Mesenchymal stem cell (in vitro differentiated cells and primary cell): ENCODE data around the gene C1QTNF5.
A peak's percentile ranks its signal among the peaks of the same experiment; 100 is the strongest.

Experiments
- DNase-seq: peaks from one replicate; pipeline ENCODE4 v3.0.0-alpha.2; 2013
- H2AFZ ChIP-seq: one replicate; pipeline ENCODE4 v1.6.1; 2013; ENCODE audit warnings: low read depth, mild to moderate bottlenecking, control low read depth, inconsistent platforms, low read length, moderate library complexity
- H2AK5ac ChIP-seq: 2 replicates; pipeline ENCODE4 v1.6.1; 2013; ENCODE audit warnings: low read length, moderate library complexity, mild to moderate bottlenecking, inconsistent platforms; ENCODE audit not compliant: severe bottlenecking
- H2BK120ac ChIP-seq: one replicate; pipeline ENCODE4 v1.6.1; 2013; ENCODE audit warnings: low read depth, mild to moderate bottlenecking, inconsistent platforms, low read length, moderate library complexity
- H2BK12ac ChIP-seq, 2 experiments: one replicate each; pipeline ENCODE4 v1.6.1; 2013; ENCODE audit warnings: inconsistent platforms in 2 of 2, low read length in 2 of 2, mild to moderate bottlenecking in 2 of 2, moderate library complexity in 2 of 2, control low read depth in 1 of 2
- H2BK15ac ChIP-seq: one replicate; pipeline ENCODE4 v1.6.1; 2013; ENCODE audit warnings: mild to moderate bottlenecking, low read depth, inconsistent platforms; ENCODE audit not compliant: poor library complexity, severe bottlenecking
- H2BK5ac ChIP-seq: 2 replicates; pipeline ENCODE4 v1.6.1; 2013; ENCODE audit warnings: low read depth, mild to moderate bottlenecking, low read length, control low read depth, inconsistent platforms; ENCODE audit not compliant: poor library complexity, severe bottlenecking
- H3K14ac ChIP-seq, 2 experiments: one replicate each; pipeline ENCODE4 v1.6.1; 2013; ENCODE audit warnings: inconsistent platforms in 2 of 2, low read length in 2 of 2, control low read depth in 1 of 2, mild to moderate bottlenecking in 1 of 2, moderate library complexity in 1 of 2
- H3K18ac ChIP-seq, 2 experiments: one replicate each; pipeline ENCODE4 v1.6.1; 2013; ENCODE audit warnings: inconsistent platforms in 2 of 2, low read length in 2 of 2, control low read depth in 1 of 2, low read depth in 1 of 2, mild to moderate bottlenecking in 1 of 2
- H3K23ac ChIP-seq, 2 experiments: one replicate each; pipeline ENCODE4 v1.6.1; 2013; ENCODE audit warnings: inconsistent platforms in 2 of 2, low read length in 2 of 2, mild to moderate bottlenecking in 2 of 2, moderate library complexity in 2 of 2, control low read depth in 1 of 2
- H3K27ac ChIP-seq: 2 replicates; pipeline ENCODE4 v1.5.1; 2013; ENCODE audit warnings: mild to moderate bottlenecking, moderate library complexity, low read length, control low read depth, inconsistent platforms; ENCODE audit not compliant: poor library complexity, severe bottlenecking
- H3K27me3 ChIP-seq, 2 experiments: 2 replicates each; pipeline versions ENCODE4 v1.6.1 to v1.7.0; 2013; ENCODE audit warnings: low read length in 2 of 2, mild to moderate bottlenecking in 2 of 2, moderate library complexity in 2 of 2, control low read depth in 1 of 2, inconsistent platforms in 1 of 2; ENCODE audit not compliant: control insufficient read depth in 1 of 2, insufficient read depth in 1 of 2
- H3K36me3 ChIP-seq, 2 experiments: 2 replicates each; pipeline versions ENCODE4 v1.6.1 to v1.7.0; 2013; ENCODE audit warnings: low read length in 2 of 2, control low read depth in 1 of 2, inconsistent platforms in 1 of 2, low read depth in 1 of 2, mild to moderate bottlenecking in 1 of 2; ENCODE audit not compliant: insufficient read depth in 2 of 2, control insufficient read depth in 1 of 2
- H3K4ac ChIP-seq, 2 experiments: one replicate each; pipeline ENCODE4 v1.6.1; 2013; ENCODE audit warnings: inconsistent platforms in 2 of 2, low read length in 2 of 2, mild to moderate bottlenecking in 2 of 2, moderate library complexity in 2 of 2, control low read depth in 1 of 2, low read depth in 1 of 2
- H3K4me1 ChIP-seq: 2 replicates; pipeline ENCODE4 v1.6.1; 2013; ENCODE audit warnings: low read depth, low read length, control low read depth; ENCODE audit not compliant: control insufficient read depth, insufficient read depth
- H3K4me2 ChIP-seq: 2 replicates; pipeline ENCODE4 v1.6.1; 2013; ENCODE audit warnings: low read length, mild to moderate bottlenecking, inconsistent platforms; ENCODE audit not compliant: poor library complexity, severe bottlenecking
- H3K4me3 ChIP-seq, 2 experiments: 2 replicates each; pipeline versions ENCODE4 v1.5.1 to v1.7.0; 2013; ENCODE audit warnings: low read length in 2 of 2, mild to moderate bottlenecking in 2 of 2, control low read depth in 1 of 2, low read depth in 1 of 2; ENCODE audit not compliant: insufficient read depth in 1 of 2
- H3K79me1 ChIP-seq: replicated peaks from 2 replicates; pipeline ENCODE4 v1.6.1; 2013; ENCODE audit warnings: mild to moderate bottlenecking, control low read depth, low read length, inconsistent platforms; ENCODE audit not compliant: poor library complexity, severe bottlenecking
- H3K9ac ChIP-seq: 2 replicates; pipeline ENCODE4 v1.7.0; 2013; ENCODE audit warnings: mild to moderate bottlenecking, low read length, moderate library complexity
- H3K9me3 ChIP-seq: 2 replicates; pipeline ENCODE4 v1.7.0; 2013; ENCODE audit warnings: mild to moderate bottlenecking, low read length; ENCODE audit not compliant: control insufficient read depth
- H4K8ac ChIP-seq: one replicate; pipeline ENCODE4 v1.6.1; 2013; ENCODE audit warnings: inconsistent platforms, mild to moderate bottlenecking, low read length, moderate library complexity
- H4K91ac ChIP-seq: one replicate; pipeline ENCODE4 v1.6.1; 2013; ENCODE audit warnings: mild to moderate bottlenecking, low read length, inconsistent platforms
- WGBS: methylation state at CpG from one replicate; pipeline ENCODE4 v1.1.7; 2013; ENCODE audit warnings: mixed read lengths; 5-methylcytosine and 5-hydroxymethylcytosine counted together

Gene C1QTNF5

DNA sequence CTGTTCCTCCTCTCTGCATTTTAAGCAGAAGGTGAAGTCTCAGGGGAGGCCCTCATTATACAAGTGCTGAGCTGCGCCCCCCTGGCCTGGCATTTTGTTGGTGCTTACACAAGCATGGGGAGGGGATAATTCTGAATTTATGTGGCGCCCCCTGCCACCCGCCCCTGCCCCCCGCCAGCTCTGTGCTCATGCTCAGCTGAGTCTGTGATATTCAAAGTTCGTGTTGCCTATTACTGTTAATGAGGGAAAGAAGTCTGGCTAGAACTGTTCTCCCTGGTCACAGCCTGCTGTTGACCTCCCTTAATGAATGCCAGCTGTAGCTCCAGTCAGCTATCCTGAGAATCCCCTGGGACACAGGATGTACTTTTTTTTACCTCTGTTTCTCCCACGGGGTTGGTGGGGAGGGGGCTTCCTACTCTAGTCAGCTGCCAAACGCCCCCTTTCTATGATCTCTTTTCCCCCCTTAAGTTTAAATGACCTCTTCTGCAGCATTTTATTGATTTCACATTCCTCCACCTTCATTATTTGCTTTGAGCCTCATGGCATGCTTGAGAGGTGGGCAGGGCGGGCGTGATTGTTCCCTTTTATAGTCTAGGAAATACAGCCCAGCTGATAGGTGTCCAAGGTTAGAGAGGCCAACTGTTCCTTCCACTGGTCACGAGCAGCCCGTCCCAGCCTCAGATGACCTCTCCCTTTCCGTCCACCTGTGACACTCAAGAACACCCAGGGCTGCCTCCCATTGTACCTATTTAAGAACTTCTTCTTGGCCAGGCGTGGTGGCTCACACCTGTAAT lies 28.6 kb upstream of the C1QTNF5 start:
- Histone ChIP-seq H3K14ac (no peak overlapping the region), H3K23ac (no peak overlapping the region)

GRCh38 chr11:119368121-119369034 lies 27.7 kb upstream of the C1QTNF5 start:
- Histone ChIP-seq H3K18ac (peak overlapping the region in 1 of 2 experiments; percentile 76), H3K27ac (no peak overlapping the region), H3K4me2 (no peak overlapping the region), H2BK5ac (no peak overlapping the region), H2BK120ac (no peak overlapping the region), H3K14ac (no peak overlapping the region), H3K9me3 (no peaks in the 10 kb centered on the region), H2AK5ac (no peak overlapping the region), H3K79me1 (no peaks in the 10 kb centered on the region), H2BK15ac (peak overlapping the region; percentile 63), H3K4me3 (no peak overlapping the region), H4K91ac (peak overlapping the region; percentile 43), H3K23ac (peak overlapping the region in 1 of 2 experiments; percentile 32), H3K9ac (no peak overlapping the region), H3K4me1 (peaks cover 14% of the 10 kb centered on the region), H3K36me3 (no peaks in the 10 kb centered on the region), H2BK12ac (peak overlapping the region in 1 of 2 experiments; percentile 54), H3K27me3 (peaks cover 18 to 87% of the 10 kb centered on the region in 2 experiments), H2AFZ (no peak overlapping the region), H3K4ac (no peak overlapping the region), H4K8ac (peak overlapping the region; percentile 7)
- WGBS: 60% methylated on average over 16 of the region's 17 CpGs
- DNase-seq: peak; percentile 48

More for the DNA sequence above, 28.6 kb upstream of the C1QTNF5 start:
- Histone ChIP-seq H2BK15ac (no peak overlapping the region), H3K36me3 (no peaks in the 10 kb centered on the region), H3K9ac (no peak overlapping the region), H3K18ac (no peak overlapping the region), H3K4me2 (no peak overlapping the region), H2AFZ (no peak overlapping the region), H2BK12ac (no peak overlapping the region), H3K4me3 (no peak overlapping the region), H3K27ac (no peak overlapping the region), H2AK5ac (no peak overlapping the region), H3K9me3 (no peaks in the 10 kb centered on the region), H4K8ac (no peak overlapping the region), H3K4me1 (peaks cover 6% of the 10 kb centered on the region), H3K4ac (no peak overlapping the region), H2BK5ac (no peak overlapping the region), H3K27me3 (peaks cover 15 to 84% of the 10 kb centered on the region in 2 experiments), H4K91ac (no peak overlapping the region), H2BK120ac (no peak overlapping the region), H3K79me1 (no peaks in the 10 kb centered on the region)
- WGBS: 70% methylated on average over 13 of the region's 13 CpGs
- DNase-seq: no peak

- no peak overlapping the region for H2AK5ac ChIP-seq
- peak overlapping the region in 1 of 2 experiments; percentile 37 for H3K18ac ChIP-seq
- H3K4me3 ChIP-seq: no peak overlapping the region
- no peak for DNase-seq
- H2BK12ac ChIP-seq: peak overlapping the region in 1 of 2 experiments; percentile 21
- no peak overlapping the region for H4K8ac ChIP-seq
- H3K79me1 ChIP-seq: no peaks in the 10 kb centered on the region
- H3K4me1 ChIP-seq: peaks cover 16% of the 10 kb centered on the region
- 75% methylated on average over 9 of the region's 9 CpGs for WGBS
- no peak overlapping the region for H3K4ac ChIP-seq
- no peak overlapping the region for H2BK120ac ChIP-seq
- H3K27me3 ChIP-seq: peaks cover 24 to 87% of the 10 kb centered on the region in 2 experiments
- no peak overlapping the region for H3K27ac ChIP-seq
- H3K4me2 ChIP-seq: no peak overlapping the region
- no peak overlapping the region for H2AFZ ChIP-seq
- H3K23ac ChIP-seq: no peak overlapping the region
- H3K9me3 ChIP-seq: no peaks in the 10 kb centered on the region
- no peak overlapping the region for H4K91ac ChIP-seq
- no peak overlapping the region for H2BK5ac ChIP-seq
- H3K36me3 ChIP-seq: no peaks in the 10 kb centered on the region
- H3K14ac ChIP-seq: no peak overlapping the region
- no peak overlapping the region for H2BK15ac ChIP-seq
- H3K9ac ChIP-seq: no peak overlapping the region
Measured at GRCh38 chr11:119367661-119368120, 27.0 kb upstream of the C1QTNF5 start.
